ENCODE measurements around the gene FZD2. TPM values are rescaled to one million over a fixed set of nuclear protein-coding genes. Genes with fewer than 3 reads are reported as not detected.

FZD2 gene
- total RNA-seq, 1 donor, result 15.9 TPM

- peaks cover 16% of the 10 kb centered on the region for H3K4me1 ChIP-seq (ENCODE audit: insufficient read depth, low read length)
- TF ChIP-seq CTCF (IDR thresholded peaks at IDR 0.05; ENCODE audit: extremely low read depth, low read depth, low read length), result no peak
Observed at GRCh38 chr17:44606658-44607057, 49.4 kb downstream of the FZD2 start.

DNA sequence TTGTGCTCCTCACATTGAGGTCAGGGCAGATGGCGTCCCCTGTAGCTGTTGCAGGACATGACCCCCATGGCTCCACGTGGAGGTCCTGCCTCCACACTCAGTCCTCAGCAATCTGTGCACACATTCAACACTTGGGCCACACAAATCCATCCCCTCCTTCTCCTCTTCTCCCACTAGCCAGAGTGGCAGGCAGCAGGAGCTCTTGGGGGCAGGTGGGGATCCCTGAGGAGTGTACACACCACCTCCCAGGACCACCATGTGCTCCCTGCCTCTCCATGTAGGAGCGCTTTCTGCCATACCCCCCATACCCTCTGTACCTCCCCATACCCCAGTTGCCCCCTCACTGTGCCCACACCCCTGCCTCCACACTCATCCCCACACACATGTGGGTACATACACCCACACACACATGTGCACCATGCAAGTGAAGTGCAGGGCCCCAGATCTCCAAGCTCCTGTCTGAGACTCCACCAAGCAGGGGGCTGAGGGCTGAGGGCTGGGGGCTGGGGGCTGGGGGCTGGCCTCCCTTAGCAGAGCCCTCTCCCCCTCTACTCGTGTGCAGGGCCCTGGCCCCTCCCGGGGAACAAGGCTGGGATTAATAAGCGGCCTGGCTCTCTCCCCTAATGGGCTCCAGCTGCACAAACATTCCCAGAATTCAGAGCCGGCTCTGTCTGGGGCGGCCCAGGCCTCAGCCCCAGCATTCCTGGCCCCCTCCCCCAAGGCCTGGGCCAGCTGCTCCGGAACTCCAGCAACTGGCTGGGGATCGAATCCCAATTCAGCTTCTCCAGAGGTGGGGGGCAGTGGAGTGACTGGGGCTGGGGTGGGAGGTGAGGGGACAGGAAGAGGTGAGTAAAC lies 50.8 kb downstream of the FZD2 start:
- H3K27ac ChIP-seq (ENCODE audit: low read depth, low read length), result no peak overlapping the region
- H3K4me2 ChIP-seq (ENCODE audit: insufficient read depth, low read length), result no peak overlapping the region
- TF ChIP-seq CTCF (IDR thresholded peaks at IDR 0.05; ENCODE audit: extremely low read depth, low read depth, low read length), result no peak

More at GRCh38 chr17:44606658-44607057, 49.4 kb downstream of the FZD2 start:
- Histone ChIP-seq H3K4me3 (ENCODE audit: insufficient read depth, low read length) (no peak overlapping the region), H3K4me2 (ENCODE audit: insufficient read depth, low read length) (no peak overlapping the region), H3K27ac (ENCODE audit: low read depth, low read length) (no peak overlapping the region), H3K36me3 (ENCODE audit: insufficient read depth, low read length) (no peaks in the 10 kb centered on the region), H3K79me2 (ENCODE audit: insufficient read depth, low read length) (no peaks in the 10 kb centered on the region), H3K9me3 (ENCODE audit: low read depth, low read length) (no peaks in the 10 kb centered on the region), H2AFZ (ENCODE audit: low read length) (no peak overlapping the region), H3K27me3 (ENCODE audit: insufficient read depth, low read length) (no peaks in the 10 kb centered on the region), H4K20me1 (ENCODE audit: insufficient read depth, low read length) (no peaks in the 10 kb centered on the region)
- no peak for DNase-seq (ENCODE audit: insufficient read length, low spot score, missing footprints)

DNA sequence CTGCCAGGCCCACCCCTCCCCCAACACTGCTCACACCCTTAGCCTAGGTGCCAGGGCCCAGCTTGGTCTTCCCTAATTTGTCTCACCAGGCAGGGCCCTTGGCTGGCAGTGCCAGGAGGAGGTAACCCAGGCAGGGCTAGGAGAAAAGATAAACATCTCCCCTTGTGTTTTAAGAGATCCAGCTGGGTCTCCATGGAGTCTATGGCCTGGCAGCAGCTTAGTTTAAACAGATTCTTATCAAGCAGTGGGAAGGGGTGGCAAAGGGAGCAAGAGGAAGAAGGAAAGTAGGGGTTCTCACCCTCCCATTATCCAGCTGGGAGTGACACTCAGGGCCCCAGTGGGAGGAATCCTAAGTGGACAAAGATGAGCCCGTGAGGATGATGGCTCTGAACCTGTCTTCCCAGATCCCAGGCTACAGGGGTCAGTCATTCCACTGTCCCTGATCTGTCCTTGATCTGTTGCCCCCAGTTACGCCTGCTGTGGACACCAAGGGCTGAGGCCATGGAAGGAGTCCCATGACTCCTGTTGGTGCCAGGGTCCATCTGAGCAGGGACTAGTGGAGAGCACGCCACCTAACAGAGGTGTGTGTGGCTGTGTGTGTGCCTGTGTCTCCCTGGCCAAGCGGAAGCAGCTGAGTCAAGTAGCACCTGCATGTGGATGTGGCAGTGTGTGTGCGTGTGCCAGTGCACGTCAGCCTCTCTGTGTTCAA lies 51.6 kb downstream of the FZD2 start:
- Histone ChIP-seq H3K36me3 (ENCODE audit: insufficient read depth, low read length) (no peaks in the 10 kb centered on the region), H4K20me1 (ENCODE audit: insufficient read depth, low read length) (no peaks in the 10 kb centered on the region), H3K27me3 (ENCODE audit: insufficient read depth, low read length) (no peaks in the 10 kb centered on the region), H3K4me3 (ENCODE audit: insufficient read depth, low read length) (no peak overlapping the region), H3K4me1 (ENCODE audit: insufficient read depth, low read length) (peaks cover 12% of the 10 kb centered on the region), H3K27ac (ENCODE audit: low read depth, low read length) (no peak overlapping the region), H3K9me3 (ENCODE audit: low read depth, low read length) (no peaks in the 10 kb centered on the region), H2AFZ (ENCODE audit: low read length) (peak overlapping the region; percentile 56), H3K4me2 (ENCODE audit: insufficient read depth, low read length) (no peak overlapping the region), H3K79me2 (ENCODE audit: insufficient read depth, low read length) (no peaks in the 10 kb centered on the region)
- DNase-seq (ENCODE audit: insufficient read length, low spot score, missing footprints), result peak; percentile 77
- no peak for TF ChIP-seq CTCF (IDR thresholded peaks at IDR 0.05; ENCODE audit: extremely low read depth, low read depth, low read length)

More for the DNA sequence above, 50.8 kb downstream of the FZD2 start:
- no peaks in the 10 kb centered on the region for H3K79me2 ChIP-seq (ENCODE audit: insufficient read depth, low read length)
- H3K9me3 ChIP-seq (ENCODE audit: low read depth, low read length), result no peaks in the 10 kb centered on the region
- DNase-seq (ENCODE audit: insufficient read length, low spot score, missing footprints), result peak; percentile 93
- H2AFZ ChIP-seq (ENCODE audit: low read length), result peak overlapping the region; percentile 62
- no peaks in the 10 kb centered on the region for H3K36me3 ChIP-seq (ENCODE audit: insufficient read depth, low read length)
- no peaks in the 10 kb centered on the region for H4K20me1 ChIP-seq (ENCODE audit: insufficient read depth, low read length)
- H3K4me3 ChIP-seq (ENCODE audit: insufficient read depth, low read length), result no peak overlapping the region
- no peaks in the 10 kb centered on the region for H3K27me3 ChIP-seq (ENCODE audit: insufficient read depth, low read length)
- peaks cover 12% of the 10 kb centered on the region for H3K4me1 ChIP-seq (ENCODE audit: insufficient read depth, low read length)

GRCh38 chr17:44610331-44610730 lies 53.0 kb downstream of the FZD2 start:
- Histone ChIP-seq H3K27me3 (ENCODE audit: insufficient read depth, low read length) (peaks cover 3% of the 10 kb centered on the region), H3K79me2 (ENCODE audit: insufficient read depth, low read length) (no peaks in the 10 kb centered on the region), H3K4me3 (ENCODE audit: insufficient read depth, low read length) (no peak overlapping the region), H3K9me3 (ENCODE audit: low read depth, low read length) (no peaks in the 10 kb centered on the region), H2AFZ (ENCODE audit: low read length) (peak overlapping the region; percentile 69), H3K36me3 (ENCODE audit: insufficient read depth, low read length) (no peaks in the 10 kb centered on the region), H3K27ac (ENCODE audit: low read depth, low read length) (no peak overlapping the region), H3K4me2 (ENCODE audit: insufficient read depth, low read length) (no peak overlapping the region), H3K4me1 (ENCODE audit: insufficient read depth, low read length) (peaks cover 12% of the 10 kb centered on the region), H4K20me1 (ENCODE audit: insufficient read depth, low read length) (no peaks in the 10 kb centered on the region)
- DNase-seq (ENCODE audit: insufficient read length, low spot score, missing footprints), result no peak
- no peak for TF ChIP-seq CTCF (IDR thresholded peaks at IDR 0.05; ENCODE audit: extremely low read depth, low read depth, low read length)
